Hematopoietic multipotent progenitor cell treated with erythropoietin and hydrocortisone succinate and interleukin-3 and kit ligand, for 15 days (in vitro differentiated cells): ENCODE data around the gene UBASH3A.
A peak's percentile ranks its signal among the peaks of the same experiment; 100 is the strongest.

Experiments
- DNase-seq: peaks from one replicate; pipeline ENCODE4 v3.0.0-alpha.2; 2015; ENCODE audit warnings: low spot score

Gene UBASH3A

DNA sequence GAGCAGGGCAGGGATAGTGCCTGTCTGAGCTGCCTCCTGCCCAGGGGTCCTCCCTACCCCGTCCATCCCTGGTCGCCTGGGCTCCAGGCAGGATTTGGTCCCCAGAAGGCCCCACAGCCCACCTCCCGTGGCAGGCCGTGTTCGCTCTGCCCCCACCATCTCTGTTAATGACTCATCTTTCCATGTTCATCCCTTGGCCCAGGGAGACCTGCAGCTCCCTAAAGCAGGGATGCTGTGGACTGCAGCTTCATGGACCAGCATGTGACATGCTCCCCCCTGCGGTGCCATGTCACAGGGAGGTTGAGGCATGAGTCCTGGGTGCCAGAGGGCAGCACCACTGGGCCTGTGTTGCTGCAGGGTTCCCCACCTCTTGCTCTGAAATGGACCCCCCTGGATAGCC lies 26.8 kb downstream of the UBASH3A start:
- no peak for DNase-seq

DNA sequence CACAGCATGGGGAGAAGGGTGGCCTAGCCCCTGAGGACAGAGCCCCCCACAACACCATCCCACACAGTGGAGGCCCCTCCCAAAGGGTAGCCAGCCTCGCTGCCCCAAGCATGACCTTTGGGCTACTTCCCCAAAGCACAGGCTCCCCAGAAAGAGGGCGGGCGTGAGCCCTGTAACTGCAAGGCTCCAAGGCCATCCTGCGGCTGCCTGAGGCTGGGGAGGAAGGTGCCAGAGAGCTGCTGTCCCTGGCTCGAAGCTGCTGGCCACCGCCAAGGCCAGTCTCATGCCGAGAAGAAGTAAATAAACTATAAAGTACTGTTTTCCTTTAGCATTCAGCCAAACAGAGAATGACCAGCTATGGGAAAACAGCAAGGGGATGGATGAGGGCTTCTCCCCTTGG lies 27.5 kb downstream of the UBASH3A start:
- DNase-seq: no peak

DNA sequence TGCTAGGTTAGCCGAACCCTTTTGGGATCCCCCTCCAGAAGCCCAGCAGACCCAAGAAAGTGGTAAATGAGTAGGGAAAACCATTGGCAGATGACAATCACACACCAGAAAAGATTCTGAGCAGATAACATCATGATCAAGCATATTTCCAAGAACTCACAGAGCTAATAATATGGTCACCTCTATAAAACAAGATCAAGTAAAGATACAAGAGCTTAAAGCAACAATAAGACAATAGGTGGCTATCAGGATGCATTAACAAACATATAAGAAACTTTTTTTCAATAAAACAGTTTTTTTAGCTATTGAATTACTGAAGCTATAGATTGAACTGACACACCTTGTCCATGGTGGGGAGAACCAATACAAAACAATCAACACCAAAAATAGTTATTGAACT lies 29.0 kb downstream of the UBASH3A start:
- DNase-seq: no peak

DNA sequence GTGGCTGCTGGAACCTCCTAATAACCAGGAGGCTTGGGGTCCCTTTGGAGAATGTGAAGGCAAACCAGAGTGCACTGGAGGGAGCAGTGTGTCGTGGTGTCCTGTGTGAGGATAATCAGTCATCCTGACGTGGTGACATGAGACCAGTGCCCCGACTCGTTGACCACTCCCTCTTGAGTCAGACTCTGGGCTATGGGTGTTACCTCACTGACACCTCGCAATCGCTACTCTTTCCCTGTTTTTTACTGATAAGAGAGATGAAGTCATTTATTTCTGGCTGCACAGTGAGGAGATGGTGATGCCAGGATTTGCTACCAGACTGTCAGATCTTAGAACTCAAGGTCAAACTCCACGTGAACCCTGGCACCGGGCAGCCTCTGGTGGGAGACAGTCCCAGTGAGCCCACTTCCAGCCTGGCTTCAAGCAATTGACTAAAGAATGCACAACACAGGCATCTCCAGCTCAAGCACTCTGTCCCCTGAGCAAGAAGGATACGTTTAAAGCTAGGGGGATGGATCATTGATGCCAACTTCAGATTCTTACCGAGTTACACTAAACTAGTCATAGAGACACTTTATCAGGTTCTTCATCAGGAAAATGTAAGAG lies 30.3 kb downstream of the UBASH3A start:
- peak; percentile 78 for DNase-seq

DNA sequence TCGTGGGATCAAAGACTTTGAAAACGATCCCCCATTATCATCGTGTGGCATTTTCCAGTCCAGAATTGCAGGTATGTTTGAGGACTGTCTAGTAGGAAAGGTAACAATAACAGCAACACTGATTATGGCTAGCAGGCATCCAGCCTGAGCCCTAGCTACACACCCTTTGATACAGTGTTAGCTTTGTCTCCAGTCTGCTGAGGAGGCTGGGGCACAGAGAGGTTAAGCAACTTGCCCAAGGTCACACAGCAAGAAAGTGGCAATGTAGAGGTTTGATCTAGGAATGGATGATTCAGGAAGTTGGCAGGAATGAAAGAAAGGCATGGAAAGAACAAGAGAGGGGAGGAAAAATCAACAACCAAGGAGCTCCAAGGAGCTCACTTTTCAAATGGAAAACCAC lies 31.2 kb downstream of the UBASH3A start:
- no peak for DNase-seq

DNA sequence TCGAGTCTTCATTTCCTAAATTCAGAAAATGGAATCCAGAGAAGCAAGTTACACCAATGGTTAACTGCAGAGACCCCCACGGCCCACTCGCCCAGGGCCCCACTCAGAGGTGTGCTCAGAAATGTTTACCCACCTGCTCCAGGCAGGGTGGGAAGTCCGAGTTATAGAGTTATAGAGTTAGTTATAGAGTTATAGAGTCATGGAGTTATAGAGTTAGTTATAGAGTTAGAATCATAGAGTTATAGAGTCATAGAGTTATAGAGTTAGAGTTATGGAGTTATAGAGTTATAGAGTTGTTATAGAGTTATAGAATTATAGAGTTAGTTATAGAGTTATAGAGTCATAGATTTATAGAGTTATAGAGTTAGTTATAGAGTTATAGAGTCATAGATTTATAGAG lies 31.7 kb downstream of the UBASH3A start:
- DNase-seq: no peak

DNA sequence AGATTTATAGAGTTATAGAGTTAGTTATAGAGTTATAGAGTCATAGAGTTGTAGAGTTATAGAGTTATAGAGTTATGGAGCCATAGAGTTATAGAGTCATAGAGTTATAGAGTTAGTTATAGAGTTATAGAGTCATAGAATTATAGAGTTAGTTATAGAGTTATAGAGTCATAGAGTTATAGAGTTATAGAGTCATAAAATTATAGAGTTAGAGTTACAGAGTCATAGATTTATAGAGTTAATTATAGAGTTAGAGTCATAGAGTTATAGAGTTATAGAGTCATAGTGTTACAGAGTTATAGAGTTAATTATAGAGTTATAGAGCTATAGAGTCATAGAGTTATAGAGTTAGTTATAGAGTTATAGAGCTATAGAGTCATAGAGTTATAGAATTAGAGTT lies 32.1 kb downstream of the UBASH3A start:
- DNase-seq: no peak

DNA sequence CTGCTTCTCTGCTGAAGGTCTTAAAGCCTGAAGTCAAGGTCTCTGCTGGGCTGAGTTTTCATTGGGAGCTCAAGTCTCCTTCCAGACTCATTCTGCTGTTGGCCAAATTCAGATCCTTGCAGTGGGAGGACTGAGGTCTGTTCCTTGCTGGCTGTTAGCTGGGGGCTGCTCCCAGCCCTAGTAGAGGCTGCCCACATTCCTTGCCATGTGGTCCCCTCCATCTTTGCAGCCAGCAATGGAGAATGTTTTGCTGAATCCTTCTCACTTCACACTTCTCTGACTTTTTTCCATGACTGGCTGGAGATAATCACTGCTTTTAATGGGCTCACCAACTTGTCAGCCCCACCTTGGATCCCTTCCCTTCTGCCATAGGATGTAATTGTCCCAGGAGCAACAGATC lies 33.2 kb downstream of the UBASH3A start:
- no peak for DNase-seq

DNA sequence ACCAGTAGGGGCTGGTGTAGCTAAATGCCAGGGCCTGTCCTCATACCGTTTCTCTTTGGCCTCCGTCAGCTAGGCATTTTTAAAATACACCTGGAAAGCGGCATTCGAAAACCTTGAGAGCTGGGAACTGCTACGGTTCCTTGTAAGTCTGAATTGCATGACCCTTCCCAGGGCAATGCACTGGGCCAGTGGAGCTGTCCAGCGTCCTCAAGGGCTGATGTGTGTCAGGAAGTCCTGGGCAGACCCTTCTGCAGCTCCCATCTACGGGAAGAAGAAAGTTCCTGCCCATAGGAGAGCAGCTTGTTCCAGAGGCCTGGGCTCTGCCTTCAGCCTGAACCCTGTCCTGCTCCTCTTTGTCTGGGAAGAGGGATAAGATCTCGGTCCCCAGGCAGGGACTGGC lies 34.1 kb downstream of the UBASH3A start:
- DNase-seq: no peak

DNA sequence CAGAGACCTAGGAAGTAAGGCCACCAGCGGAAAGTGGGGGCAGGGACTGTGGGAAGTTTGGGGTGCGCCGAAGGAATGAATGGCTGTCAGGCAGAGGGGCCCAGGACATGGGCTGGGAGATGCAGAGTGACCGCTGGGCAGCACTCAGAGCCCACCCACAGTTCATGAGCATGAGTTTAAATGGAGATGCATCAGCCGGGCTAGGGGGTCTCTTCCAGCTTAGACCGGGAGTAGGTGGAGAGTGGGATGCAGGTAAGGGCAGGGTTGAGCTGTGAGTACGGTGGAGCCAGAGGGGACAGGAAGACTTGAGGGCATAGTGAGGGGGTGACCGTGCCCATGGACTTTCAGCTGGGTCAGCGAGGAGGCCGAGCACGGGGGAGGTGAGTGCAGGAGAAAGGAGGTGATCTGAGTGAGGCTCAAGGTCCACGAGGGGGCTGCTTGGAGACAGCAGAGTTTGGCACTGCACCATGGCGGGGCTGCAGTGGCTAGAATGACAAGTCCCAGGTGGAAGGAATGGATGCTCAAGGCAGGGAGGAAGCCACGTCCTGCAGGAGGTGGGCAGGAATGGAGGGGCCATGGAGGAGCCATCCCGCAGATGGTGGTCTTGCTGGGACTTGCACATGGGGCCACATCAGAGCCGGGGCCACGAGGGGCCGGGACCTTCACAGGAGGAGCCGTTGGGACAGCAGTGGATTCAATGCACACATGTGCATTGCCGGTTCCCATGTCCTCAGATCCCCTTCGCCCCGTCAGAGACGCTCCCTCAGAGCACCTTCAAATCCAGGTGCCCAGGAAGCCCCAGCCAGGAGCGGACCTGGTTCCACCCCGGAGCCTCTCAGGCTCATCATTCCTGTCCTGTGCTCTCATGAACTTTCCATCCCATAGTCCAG lies 34.9 kb downstream of the UBASH3A start:
- no peak for DNase-seq

DNA sequence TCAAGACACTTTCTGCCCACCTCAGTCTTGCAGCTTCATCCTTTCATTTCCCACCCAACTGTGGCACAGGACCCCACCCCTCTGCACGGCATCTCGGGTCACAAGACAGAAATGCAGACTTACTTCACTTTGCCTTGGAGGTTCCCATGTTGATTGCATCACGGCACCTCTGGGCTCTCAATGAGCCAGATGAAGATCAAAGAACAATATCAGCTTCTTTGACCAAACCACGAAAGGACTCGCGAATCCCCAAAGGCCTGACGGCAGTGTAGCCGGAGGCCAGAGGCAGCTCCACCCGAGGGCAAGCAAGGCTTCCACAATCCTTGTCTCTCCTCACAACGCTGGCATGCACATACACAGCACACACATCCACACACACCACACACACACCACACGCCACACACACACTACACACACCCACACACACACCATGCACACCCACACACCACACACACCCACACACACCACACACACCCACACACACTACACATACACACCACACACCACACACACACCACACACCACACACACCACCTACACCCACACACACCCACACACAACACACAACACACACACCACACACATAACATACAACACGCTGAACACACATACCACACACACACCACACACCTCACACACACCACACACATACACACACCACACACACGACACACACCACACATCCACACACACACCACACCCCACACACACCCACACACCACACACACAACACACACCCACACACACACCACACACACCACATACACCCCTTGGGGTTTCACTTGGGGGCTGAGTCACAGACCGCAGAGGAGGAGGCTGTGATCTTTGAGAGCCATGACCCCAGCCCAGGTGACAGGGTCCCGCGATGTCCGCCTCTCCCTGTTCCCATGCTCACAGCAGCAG lies 35.8 kb downstream of the UBASH3A start:
- DNase-seq: no peak

DNA sequence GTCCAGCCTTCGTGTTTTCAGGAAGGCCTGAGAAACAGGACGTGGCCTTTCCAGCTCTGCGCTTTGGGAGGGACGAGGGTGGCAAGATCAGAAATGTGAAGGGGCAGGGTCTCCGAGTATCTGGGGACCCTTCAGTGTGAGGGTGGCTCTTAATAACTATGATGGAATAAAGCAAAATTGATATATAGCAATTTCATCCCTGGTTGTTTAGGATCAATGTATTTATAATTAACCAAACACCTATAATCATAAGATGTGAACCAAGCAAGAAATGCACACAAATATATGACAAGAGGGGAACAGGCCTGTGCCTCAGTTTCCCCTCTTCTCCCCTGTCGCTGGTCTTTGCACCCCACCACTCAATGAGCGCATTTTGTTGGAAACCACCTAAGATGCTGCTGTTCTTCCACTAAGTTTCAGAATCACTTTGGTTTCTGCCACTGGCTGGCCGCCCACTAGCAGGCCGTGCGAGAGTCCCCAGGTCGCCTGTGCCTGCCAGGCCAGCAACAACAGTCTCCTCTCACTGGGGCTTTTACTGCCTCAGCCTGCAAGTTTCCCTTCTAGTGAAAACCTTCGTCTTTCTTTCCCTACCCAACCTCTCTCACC lies 36.6 kb downstream of the UBASH3A start:
- DNase-seq: no peak

DNA sequence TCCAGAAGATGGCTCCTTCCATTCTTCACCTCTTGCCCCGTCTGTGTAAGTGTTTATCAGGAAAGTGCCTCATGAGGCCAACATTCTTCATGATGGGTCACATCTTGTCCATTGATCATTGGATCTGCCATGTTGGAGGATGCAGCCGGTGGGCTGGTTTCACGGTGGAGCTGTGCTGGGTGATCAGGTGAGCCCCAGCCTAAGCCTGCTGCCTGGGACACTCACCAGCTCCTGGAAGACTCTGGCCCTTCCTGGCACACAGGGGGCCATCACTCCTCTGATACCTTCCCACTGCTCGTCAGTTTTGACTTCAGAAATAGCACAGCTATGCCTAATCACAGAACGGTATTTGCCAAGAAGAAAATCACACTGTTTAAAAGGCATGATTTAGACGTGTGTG lies 38.3 kb downstream of the UBASH3A start:
- no peak for DNase-seq

DNA sequence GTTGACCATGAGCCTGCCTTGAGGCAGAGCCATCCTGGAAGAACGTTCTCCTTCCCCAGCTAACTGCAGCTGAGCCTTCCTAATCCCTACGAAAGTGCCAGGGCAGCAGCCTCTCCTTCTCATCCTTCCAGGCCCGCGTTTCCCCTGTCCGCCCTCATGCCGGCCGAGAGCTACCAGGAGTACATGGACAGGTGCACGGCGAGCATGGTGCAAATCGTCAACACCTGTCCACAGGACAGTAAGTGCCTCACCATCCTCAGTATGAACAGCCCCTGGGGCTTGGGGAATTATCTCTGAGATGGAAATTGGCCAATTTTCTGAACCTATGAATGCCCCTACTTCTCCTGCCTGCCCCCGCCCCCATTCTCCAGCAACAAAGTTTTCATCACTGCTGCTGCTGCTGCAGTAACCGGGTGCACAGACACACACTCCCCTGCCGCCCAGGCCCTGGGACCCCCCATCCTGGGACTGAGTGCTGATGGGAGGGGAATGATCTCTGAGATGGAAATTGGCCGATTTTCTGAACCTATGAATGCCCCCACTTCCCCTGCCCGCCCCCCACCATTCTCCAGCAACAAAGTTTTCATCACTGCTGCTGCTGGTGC lies 39.6 kb downstream of the UBASH3A start:
- no peak for DNase-seq

DNA sequence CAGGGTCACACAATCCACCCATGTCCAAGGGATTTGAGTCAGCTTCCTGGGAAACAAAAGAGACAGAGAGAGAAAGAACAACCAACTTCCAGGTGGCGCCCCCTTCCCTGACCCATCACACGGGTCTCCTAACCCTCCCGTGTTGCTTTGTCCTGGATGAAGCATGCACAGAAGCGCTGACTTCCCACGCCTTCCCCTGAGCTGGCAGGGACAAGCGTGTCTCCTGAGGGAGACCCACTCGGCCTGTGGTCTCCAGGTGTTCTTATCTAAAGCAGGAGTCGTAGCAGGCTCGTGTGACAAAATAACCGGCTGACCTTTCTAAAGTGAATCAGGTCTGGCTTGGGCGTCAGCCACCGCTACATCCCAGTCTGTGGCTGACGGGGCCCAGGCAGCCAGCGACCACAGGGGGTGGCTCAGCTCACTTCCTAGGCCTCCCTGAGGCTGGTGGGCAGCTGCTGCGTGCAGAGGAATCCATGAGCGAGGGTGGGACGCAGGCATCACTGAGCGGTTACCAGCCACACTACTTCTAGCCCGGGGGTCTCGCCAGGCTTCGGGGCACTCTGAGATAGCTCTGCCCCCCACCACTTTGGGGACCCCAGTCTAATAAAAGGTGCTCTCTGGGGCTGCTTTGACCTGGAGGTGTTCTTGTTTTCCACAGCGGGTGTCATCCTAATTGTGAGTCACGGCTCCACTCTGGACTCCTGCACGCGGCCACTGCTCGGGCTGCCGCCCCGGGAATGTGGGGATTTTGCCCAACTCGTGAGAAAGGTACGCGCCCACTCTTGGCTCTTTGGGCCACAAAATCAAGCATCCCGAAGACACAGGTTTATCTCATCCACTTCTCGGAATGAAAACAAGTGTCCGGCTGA lies 40.4 kb downstream of the UBASH3A start:
- no peak for DNase-seq

DNA sequence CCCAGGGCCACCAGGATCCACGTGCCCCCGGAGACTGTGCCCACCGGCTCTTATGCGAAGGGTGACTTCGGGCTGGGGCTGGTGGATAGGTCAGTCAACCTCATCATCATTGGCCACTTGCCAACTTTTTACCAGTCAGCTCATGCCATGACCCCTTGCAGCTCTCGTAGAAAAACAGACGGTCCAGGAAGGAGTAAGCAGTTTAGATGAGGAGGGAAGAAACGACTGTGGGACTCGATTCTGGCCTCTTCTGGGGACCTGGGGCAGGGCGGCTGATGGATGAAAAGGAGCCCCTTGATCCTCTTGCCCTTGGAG lies 41.0 kb downstream of the UBASH3A start:
- no peak for DNase-seq

DNA sequence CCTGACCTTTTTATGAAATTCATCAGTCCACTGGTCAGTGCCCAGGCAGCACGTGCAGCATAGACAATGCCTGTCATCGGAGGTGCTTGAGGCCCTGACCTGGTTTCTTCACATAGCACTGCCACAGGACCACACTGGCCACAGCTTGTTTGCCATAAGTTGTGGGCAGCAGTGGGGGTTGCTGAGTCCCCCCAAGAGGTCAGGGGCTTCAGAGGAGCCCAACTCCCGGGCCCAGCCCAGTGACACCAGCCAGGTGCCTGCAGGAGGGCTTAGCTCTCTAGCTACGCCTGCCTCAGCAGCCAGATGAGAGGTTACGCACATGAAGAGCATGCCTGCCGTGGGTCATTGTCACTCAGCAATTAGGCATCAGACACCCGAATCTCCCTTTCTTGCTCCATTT lies 41.6 kb downstream of the UBASH3A start:
- DNase-seq: no peak

DNA sequence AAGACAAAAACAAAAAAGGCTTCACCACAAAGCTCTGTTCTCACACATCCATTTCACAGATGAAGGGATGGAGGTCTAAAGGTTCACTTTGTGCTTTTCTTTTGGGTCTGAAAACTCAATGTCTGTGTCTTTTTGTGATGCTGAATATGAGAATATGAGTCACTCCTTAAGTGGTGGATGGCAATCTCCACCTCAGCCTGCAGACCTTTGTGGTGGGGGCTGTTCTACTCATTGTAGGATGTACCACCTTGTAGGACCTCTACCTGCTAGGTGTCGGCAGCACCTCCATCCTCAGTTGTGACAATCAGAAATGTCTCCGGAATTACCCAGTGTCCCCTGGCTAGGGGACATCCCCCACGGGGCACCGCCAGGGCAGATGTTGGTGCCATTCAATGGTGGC lies 42.8 kb downstream of the UBASH3A start:
- no peak for DNase-seq

DNA sequence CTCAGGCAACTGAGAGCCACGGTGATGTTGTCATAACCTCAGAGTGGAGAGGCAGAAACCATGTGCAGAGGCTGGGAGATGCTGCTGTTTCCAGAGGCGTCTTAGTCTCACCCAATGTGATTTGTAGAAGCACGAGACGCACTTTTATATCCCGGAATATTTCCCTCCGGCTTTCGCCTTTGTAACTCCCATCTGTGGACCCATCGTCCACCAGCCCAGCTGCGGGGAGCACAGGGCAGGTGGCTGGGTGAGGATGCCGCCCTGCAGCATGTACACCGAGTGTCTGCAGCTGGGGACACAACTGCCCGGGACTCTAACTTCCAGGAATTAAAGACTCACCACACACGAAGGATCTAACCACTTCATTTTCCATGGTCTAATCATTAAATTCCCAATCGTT lies 43.5 kb downstream of the UBASH3A start:
- no peak for DNase-seq

DNA sequence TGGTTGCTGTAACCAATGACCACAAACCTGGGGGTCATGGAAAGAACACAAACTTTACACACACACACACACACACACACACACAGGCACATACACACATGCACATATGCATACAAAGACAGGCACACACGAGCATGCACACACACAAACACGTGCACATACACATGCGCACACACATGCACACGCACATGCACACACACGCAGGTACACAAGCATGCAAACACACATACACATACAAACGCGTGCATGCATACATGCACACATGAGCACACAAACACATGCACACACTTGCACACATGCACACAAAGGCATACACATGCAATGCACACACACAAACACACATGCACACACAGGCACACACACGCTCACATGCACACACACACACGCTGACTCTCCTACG lies 44.0 kb downstream of the UBASH3A start:
- no peak for DNase-seq

DNA sequence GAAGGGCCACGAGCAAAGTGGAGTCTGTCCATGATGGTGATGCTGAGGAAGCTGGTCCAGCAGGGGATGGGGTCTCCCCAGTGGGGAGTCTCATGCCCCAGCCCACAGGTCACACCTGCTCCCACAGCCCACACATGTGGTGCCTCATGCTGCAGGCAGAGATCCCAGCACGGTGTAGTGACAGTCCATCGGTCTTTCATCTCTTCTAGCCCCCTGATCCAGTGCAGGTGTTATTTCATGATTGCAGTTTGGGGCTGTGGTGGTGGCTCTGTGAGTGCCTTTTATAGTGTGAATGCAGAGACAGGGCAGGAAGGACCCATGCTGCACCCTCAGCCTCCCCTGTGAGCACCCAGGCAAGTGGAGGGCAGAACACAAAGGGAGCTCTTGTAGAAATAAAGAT lies 45.0 kb downstream of the UBASH3A start:
- no peak for DNase-seq
